Mammary epithelial cell (primary cell): ENCODE results near the gene CREBBP.

Experiments used
- CTCF ChIP-seq, 2 donors: IDR thresholded peaks in 1 of 2; conservative IDR thresholded peaks in 1 of 2; 2 replicates each; pipeline ENCODE4 v1.5.1; 2011 to 2012; ENCODE audit warnings: inconsistent platforms in 2 of 2, low read length in 2 of 2, mild to moderate bottlenecking in 2 of 2, control low read depth in 1 of 2, low read depth in 1 of 2; ENCODE audit not compliant: insufficient read depth in 1 of 2; ENCODE audit errors: extremely low read depth in 1 of 2
- EZH2 ChIP-seq: IDR thresholded peaks from 2 replicates; pipeline ENCODE4 v1.6.1; 2012; ENCODE audit warnings: low read length, inconsistent platforms, borderline replicate concordance

- no peak for TF ChIP-seq CTCF (conservative IDR thresholded peaks at IDR 0.05 in 1 of 2, IDR thresholded peaks at IDR 0.05 in 1 of 2; ENCODE audit: extremely low read depth in 1 of 2, insufficient read depth in 1 of 2, low read depth in 1 of 2, low read length in 2 of 2)
- TF ChIP-seq EZH2, result no peak
These were observed 139.6 kb downstream of the CREBBP start for GRCh38 chr16:3740934-3741333.
